Fibroblast of mammary gland (primary cell): ENCODE measurements around the gene HCN3.

Source experiments
- DNase-seq: peaks from one replicate; pipeline ENCODE4 v3.0.0-alpha.2; 2010; ENCODE audit warnings: low read depth
- H3K4me3 ChIP-seq: 2 replicates; pipeline ENCODE4 v1.5.1; 2011; ENCODE audit warnings: low read depth, mild to moderate bottlenecking, low read length, moderate library complexity; ENCODE audit not compliant: control insufficient read depth
- CTCF ChIP-seq: conservative IDR thresholded peaks from 2 replicates; pipeline ENCODE4 v1.5.1; 2011; ENCODE audit warnings: low read depth, low read length, inconsistent platforms; ENCODE audit not compliant: control insufficient read depth, insufficient read depth

HCN3 gene

GRCh38 chr1:155266553-155266952 is 10.7 kb upstream of the HCN3 start:
- no peak for DNase-seq
- no peak for TF ChIP-seq CTCF
- no peak overlapping the region for H3K4me3 ChIP-seq

DNA sequence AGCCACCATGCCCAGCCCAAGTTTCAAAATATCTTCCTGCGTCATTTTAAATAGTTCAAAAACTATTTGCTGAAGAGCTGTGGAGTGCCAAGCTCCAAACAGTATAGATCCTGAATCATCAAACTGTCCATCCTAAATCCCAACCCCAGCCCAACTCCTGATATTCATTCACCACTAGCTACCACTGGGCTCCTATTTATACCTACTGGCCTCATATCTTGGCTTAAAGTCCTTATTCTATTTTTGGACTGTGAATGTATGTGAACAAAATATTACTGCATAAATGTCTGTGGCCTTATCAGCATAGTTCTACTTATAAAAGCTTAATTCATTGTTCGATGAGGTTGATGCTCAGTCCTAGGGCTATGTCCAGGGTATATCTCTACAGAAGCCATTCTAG is 9.9 kb upstream of the HCN3 start:
- H3K4me3 ChIP-seq, result no peak overlapping the region
- DNase-seq, result no peak
- TF ChIP-seq CTCF, result no peak

DNA sequence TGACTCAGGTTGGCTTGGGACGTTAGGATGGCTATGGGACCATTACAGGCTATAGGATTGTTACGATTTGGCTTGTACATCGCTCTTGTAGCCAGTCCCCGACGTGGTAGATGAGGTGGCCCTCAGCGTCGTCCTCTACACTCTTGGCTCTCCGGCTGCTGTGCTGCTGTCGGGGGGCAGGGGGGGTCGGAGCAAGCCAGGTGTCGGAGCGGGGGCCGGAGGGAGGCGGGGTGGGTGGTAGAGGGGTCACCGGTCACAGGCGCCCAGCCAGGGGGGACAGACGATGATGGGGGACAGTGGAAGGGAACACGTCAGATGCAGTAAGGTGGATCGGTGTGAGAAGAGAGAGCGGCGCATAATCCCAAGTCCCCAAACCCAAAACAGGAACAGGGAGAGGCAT is 8.6 kb upstream of the HCN3 start:
- H3K4me3 ChIP-seq, result no peak overlapping the region
- no peak for TF ChIP-seq CTCF
- DNase-seq, result no peak

- TF ChIP-seq CTCF, result no peak
- DNase-seq, result no peak
- no peak overlapping the region for H3K4me3 ChIP-seq
Observed at GRCh38 chr1:155269381-155269780, 7.9 kb upstream of the HCN3 start.

DNA sequence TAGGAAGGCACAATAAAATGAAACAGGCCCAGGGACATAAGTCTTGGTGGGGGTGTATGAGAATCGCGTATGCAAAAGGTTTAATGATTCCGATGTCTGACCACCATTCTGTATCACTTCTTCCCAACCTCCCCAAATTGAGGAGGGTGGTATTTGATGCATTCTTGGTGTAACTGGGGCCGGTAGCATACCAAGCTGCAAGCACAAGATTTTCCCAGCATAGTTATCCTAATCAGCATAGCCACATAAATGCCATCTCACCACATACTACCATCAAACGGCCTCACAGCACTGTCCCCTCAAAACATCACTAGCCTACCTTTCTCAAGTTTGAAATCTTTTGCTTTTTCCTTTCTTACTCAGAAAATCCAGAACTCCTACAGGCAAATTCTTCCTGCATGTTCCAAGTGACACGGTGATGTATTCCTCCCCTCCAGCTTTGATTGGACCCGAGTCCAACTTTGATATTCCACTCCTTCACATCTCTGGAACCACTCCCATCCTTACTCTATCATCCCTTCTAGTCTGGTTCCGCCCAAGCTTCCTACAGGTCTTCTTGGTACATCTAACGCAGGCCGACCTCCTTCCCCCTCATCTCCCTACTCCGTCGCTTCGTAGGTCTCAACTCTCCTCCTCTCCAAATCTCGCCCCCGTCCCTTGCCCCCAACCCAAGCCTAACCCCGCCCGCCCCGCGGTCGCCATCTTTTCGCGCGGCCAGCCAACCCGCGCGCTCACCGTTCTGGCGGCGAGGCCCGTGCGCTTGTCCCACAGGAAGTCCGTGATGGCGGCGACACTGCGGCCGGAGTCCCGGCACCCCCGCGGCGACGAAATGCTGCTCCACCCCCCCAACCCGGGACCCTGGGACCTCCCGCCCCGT is 4.6 kb upstream of the HCN3 start:
- H3K4me3 ChIP-seq, result peak overlapping the region; percentile 92
- TF ChIP-seq CTCF, result no peak
- peak; percentile 76 for DNase-seq

DNA sequence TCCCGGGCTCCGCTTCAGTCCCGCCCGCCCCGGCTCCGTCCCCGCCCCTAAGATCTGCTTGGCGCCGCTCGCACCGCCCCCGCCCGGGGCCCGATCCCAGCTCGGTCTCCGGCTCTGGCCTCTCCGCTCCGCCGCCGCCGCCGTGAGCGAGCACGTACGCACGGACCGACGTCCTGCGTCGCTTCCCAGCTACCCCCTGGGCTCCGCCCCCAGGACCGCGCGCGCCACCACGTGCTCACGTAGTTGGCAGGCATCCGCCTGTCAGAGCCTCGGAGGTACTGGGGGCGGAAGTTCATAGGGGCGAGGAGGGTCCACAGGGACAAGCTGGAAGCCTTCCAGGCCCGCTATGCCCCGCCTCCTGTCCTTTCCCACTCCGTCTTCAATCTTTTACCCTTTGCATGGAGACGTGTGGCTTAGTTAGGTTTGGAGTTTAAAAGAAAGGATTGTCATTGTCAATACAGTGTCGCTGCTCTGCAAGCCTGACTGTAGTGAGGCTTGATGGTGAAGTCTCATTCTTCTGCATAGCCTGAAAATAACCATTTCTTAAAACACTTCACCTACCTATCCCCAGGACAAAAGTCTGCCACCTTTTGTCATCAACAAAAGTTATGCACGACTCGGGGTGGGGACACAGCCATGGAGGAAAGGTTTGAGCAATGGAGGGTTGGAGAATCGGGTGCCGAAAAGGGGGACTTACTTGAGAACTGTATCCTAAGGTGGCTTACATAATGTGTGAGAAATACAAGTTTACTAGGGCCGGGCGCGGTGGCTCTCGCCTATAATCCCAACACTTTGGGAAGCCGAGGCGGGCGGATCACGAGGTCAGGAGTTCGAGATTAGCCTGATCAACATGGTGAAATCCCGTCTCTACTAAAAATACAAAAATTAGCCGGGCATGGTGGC is 3.7 kb upstream of the HCN3 start, which contains the start of gene CLK2:
Gene CLK2, minus strand, starts transcription at position 162 of the 903 bp plus-strand sequence. CDS start 2,527 bp downstream, outside the sequence.
- H3K4me3 ChIP-seq, result peak within 1 kb of the TSS; percentile 92
- DNase-seq, result peak; percentile 91
- no peak for TF ChIP-seq CTCF
